GM12873 (cell line): Measurements from ENCODE around the gene TOR1AIP2.

ENCODE experiments used
- CTCF ChIP-seq: IDR thresholded peaks from 2 replicates; pipeline ENCODE4 v1.5.1; 2012; ENCODE audit warnings: low read depth, mild to moderate bottlenecking, moderate library complexity, low read length, control low read depth; ENCODE audit not compliant: insufficient read depth; ENCODE audit errors: missing control alignments

TOR1AIP2 gene

DNA sequence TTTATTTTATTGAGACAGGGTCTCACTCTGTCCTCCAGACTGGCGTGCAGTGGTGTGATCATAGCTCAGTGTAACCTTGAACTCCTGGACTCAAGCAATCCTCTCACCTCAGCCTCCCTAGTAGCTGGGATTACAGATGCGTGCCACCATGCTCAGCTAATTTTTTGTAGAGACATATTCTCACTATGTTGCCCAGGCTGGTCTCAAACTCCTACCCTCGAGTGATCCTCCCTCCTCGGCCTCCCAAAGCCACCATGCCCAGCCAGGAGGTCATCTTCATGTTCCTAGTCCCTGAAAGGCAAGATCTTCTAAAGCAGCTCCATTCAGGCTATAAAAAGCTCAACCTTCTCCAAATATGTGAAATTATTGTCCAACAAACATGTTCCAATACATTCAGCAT, 53.9 kb downstream of the TOR1AIP2 start:
- TF ChIP-seq CTCF: no peak

- no peak for TF ChIP-seq CTCF
These were observed 55.5 kb downstream of the TOR1AIP2 start for GRCh38 chr1:179822065-179822464.

GRCh38 chr1:179821524-179821923, 56.1 kb downstream of the TOR1AIP2 start:
- no peak for TF ChIP-seq CTCF

DNA sequence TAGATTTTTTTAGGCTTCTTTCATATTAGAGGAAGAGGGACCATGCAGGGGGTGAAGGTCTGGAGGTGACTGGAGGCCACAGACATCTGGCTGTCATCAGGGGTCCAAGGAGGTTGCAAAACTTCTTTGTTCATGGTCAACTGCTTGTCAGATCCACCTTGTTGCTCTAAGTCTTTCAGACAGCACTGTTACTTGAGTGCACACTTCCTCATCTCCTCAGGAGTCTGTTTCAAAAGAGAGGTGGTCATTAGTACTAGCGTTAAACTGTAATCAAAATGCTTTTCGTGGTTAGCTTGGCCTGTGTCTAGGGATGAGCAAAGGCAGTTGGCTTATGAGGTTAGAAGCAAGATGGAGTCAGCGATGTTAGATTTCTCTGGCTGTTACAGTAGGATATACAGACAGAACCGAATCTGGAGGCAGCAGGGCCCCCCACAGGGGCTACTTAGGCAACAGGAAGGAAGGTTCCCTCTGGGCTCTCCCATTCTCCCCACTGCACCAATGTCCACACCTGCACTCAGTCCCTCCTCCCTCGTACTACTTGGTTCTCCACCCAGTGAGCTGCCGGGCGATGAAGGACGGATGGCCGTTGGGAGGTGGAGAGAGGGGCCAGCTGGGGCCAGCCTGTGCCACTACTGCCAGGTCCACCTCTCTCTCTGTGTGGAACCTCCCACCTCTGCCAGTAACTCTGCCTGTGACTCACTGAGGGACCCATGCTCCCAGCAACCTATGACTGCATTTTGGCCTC, 57.2 kb downstream of the TOR1AIP2 start:
- TF ChIP-seq CTCF: no peak

DNA sequence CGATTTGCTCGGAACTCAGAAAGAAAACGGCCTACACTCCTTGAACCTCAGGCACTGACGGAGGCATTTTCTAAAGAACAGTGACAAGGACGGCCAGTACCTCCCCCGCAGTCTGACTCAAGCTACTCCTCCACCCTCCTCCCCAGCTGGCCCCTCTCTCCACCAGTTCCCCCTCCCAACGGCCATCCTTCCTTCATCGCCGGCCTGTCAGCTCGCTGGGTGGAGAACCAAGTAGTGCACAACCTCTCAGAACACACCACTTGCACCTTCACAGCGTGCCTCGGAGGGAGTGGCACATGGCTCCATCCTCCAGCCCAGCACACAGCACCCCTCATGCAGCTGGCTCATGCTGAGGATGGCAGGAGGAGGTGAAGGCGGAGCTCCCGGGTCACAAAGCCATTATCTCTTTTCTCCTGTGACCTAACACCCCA, 58.8 kb downstream of the TOR1AIP2 start:
- no peak for TF ChIP-seq CTCF

- TF ChIP-seq CTCF: no peak
These were observed 59.3 kb downstream of the TOR1AIP2 start for GRCh38 chr1:179818260-179818659.

DNA sequence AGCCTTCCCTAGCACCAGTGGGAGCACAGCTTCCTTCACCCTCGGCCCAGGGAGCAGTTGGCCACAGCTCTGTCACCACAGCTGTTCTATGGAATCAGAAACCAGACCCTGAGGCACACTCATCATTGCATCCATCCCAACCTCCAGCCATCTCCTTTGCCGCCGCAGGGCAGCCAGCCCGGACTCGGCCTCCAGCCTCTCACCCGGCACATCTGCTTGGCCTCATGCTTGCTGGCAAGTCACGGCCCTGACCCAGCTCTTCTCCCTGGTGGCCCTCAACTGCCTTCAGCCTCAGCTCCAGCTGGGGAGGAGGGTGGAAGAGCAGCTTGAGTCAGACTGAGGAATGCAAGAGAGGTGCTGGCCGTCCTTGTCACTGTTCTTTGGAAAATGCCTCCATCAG, 59.8 kb downstream of the TOR1AIP2 start:
- no peak for TF ChIP-seq CTCF

DNA sequence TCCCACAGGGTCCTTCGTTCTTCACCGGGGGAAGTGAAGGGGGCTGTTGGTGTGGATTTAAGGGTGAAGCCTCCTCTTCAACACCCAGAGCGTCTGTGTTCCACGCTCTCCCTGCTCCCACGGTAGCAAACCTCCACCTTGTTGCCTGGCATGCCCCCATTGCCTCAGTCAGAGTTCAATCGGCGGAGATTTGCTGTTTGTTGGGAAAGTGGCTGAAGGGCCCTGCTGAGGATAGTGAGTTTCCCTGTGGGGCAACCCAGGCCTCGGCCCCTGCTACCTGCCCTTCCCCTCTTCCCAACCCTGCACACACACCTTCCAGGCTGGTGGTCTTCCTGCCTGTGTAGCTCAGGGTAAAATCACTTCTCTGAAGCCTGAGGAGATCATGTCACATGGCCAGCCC, 60.5 kb downstream of the TOR1AIP2 start:
- TF ChIP-seq CTCF: no peak
